Vagina (tissue), 2 donors: ENCODE results near the gene KDM8.

ENCODE experiments used
- POLR2A ChIP-seq, 2 donors: fragments of 450-650 bp; IDR thresholded peaks; one replicate each; pipeline ENCODE4 v1.6.1; 2017; ENCODE audit warnings: antibody characterized with exemption in 2 of 2, mild to moderate bottlenecking in 2 of 2, moderate library complexity in 2 of 2
- POLR2AphosphoS5 ChIP-seq, 2 donors: sonication (generic); formaldehyde crosslinking; IDR thresholded peaks; one replicate each; pipeline ENCODE4 v1.9.0; 2017; ENCODE audit warnings: antibody characterized with exemption in 2 of 2, mild to moderate bottlenecking in 2 of 2, low read depth in 1 of 2; ENCODE audit not compliant: insufficient read depth in 1 of 2
- TF ChIP-seq, protein P1 (sequence below), 3 experiments: fragments of 450-650 bp in 2 of 3; fragments of 200-600 bp in 1 of 3; sonication (generic) in 1 of 3; IDR thresholded peaks; one replicate each; pipeline ENCODE4 v1.5.1; 2017 to 2019; ENCODE audit warnings: antibody characterized with exemption in 3 of 3, mild to moderate bottlenecking in 2 of 3, moderate library complexity in 2 of 3

- TF ChIP-seq POLR2A (IDR thresholded peaks at IDR 0.05) (no peak), POLR2AphosphoS5 (IDR thresholded peaks at IDR 0.05; ENCODE audit: insufficient read depth in 1 of 2, low read depth in 1 of 2) (no peak)
- TF ChIP-seq, protein P1, sequence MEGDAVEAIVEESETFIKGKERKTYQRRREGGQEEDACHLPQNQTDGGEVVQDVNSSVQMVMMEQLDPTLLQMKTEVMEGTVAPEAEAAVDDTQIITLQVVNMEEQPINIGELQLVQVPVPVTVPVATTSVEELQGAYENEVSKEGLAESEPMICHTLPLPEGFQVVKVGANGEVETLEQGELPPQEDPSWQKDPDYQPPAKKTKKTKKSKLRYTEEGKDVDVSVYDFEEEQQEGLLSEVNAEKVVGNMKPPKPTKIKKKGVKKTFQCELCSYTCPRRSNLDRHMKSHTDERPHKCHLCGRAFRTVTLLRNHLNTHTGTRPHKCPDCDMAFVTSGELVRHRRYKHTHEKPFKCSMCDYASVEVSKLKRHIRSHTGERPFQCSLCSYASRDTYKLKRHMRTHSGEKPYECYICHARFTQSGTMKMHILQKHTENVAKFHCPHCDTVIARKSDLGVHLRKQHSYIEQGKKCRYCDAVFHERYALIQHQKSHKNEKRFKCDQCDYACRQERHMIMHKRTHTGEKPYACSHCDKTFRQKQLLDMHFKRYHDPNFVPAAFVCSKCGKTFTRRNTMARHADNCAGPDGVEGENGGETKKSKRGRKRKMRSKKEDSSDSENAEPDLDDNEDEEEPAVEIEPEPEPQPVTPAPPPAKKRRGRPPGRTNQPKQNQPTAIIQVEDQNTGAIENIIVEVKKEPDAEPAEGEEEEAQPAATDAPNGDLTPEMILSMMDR (IDR thresholded peaks at IDR 0.05): no peak
These were observed 56.4 kb downstream of the KDM8 start for GRCh38 chr16:27259710-27260109.
